ENCODE results near the gene USP9X.
"Not testable (repeated sequence)": the region's sequence is repeated elsewhere in the genome, so short reads cannot be mapped to it uniquely, and the experiment has no call there.

GRCh38 chrX:41285928-41286327 is 200.7 kb downstream of the USP9X start:
- TF ChIP-seq POU6F1 (CRISPR knock-in tag; IDR thresholded peaks at IDR 0.05; ENCODE audit: borderline replicate concordance, low read depth); PATZ1 (CRISPR knock-in tag; IDR thresholded peaks at IDR 0.05; ENCODE audit: borderline replicate concordance); CREB5 (CRISPR knock-in tag; IDR thresholded peaks at IDR 0.05; ENCODE audit: low read depth); GLIS3 (CRISPR knock-in tag; IDR thresholded peaks at IDR 0.05): not testable (repeated sequence)

All from SK-N-SH treated with all-trans-retinoic acid at 6 μM for 48 hours (cell line).